HCT116 (cell line): ENCODE measurements around the gene IL6ST.

Source experiments
- CTCF ChIP-seq, 3 experiments: fragments of 200-600 bp in 1 of 3; sonication (generic) in 1 of 3; IDR thresholded peaks in 2 of 3; conservative IDR thresholded peaks in 1 of 3; 2 replicates each; pipeline ENCODE4 v1.5.1; 2012 to 2017; ENCODE audit warnings: low read depth in 2 of 3, low read length in 2 of 3, antibody characterized with exemption in 1 of 3, borderline replicate concordance in 1 of 3, control low read depth in 1 of 3, mild to moderate bottlenecking in 1 of 3, mixed read lengths in 1 of 3, mixed run types in 1 of 3, moderate library complexity in 1 of 3; ENCODE audit not compliant: insufficient read depth in 1 of 3
- EZH2 ChIP-seq: fragments of 200-600 bp; sonication (generic); IDR thresholded peaks from 2 replicates; pipeline ENCODE4 v1.6.1; 2017; ENCODE audit warnings: antibody characterized with exemption, mixed run types
- POLR2A ChIP-seq: IDR thresholded peaks from 2 replicates; pipeline ENCODE4 v1.7.0; 2011; ENCODE audit warnings: borderline replicate concordance; ENCODE audit not compliant: insufficient read depth, insufficient read length; ENCODE audit errors: extremely low read depth
- REST ChIP-seq: IDR thresholded peaks from 2 replicates; pipeline ENCODE4 v1.6.1; 2012; ENCODE audit warnings: low read depth
- YY1 ChIP-seq: IDR thresholded peaks from 2 replicates; pipeline ENCODE4 v1.6.1; 2011; ENCODE audit warnings: low read length, low read depth, moderate library complexity, mild to moderate bottlenecking; ENCODE audit not compliant: insufficient replicate concordance; ENCODE audit errors: extremely low read depth
- ZNF274 ChIP-seq: fragments of 200-500 bp; sonication (Bioruptor generic); IDR thresholded peaks from 2 replicates; pipeline ENCODE4 v1.6.1; 2014; ENCODE audit warnings: mild to moderate bottlenecking, low read depth, low read length, inconsistent platforms

GRCh38 chr5:55894135-55894534 is 100.6 kb downstream of the IL6ST start:
- TF ChIP-seq POLR2A: no peak
- TF ChIP-seq YY1: no peak
- no peak for TF ChIP-seq EZH2
- TF ChIP-seq CTCF (IDR thresholded peaks at IDR 0.05 in 2 of 3, conservative IDR thresholded peaks at IDR 0.05 in 1 of 3; ENCODE audit: borderline replicate concordance in 1 of 3, insufficient read depth in 1 of 3, low read depth in 2 of 3, low read length in 2 of 3): no peak
- no peak for TF ChIP-seq REST
- TF ChIP-seq ZNF274: no peak
